OCI-LY1 (cell line): ENCODE measurements around the gene KRTAP20-3.

ENCODE experiments used
- H2AFZ ChIP-seq: fragments of 200-600 bp; sonication (generic), shearing (Covaris generic); 2 replicates; pipeline ENCODE4 v1.6.0; 2014; ENCODE audit warnings: antibody characterized with exemption, mild to moderate bottlenecking, low read length
- H3F3A ChIP-seq: fragments of 200-600 bp; sonication (generic), shearing (Covaris generic); 2 replicates; pipeline ENCODE4 v1.6.0; 2014; ENCODE audit warnings: mild to moderate bottlenecking, antibody characterized with exemption, low read length, moderate library complexity; ENCODE audit not compliant: insufficient read depth
- H3K27ac ChIP-seq: fragments of 200-600 bp; sonication (generic); 2 replicates; pipeline ENCODE4 v1.5.1; 2014; ENCODE audit warnings: low read length, mixed run types, mild to moderate bottlenecking, low read depth; ENCODE audit not compliant: poor library complexity, severe bottlenecking
- H3K27me3 ChIP-seq: fragments of 200-600 bp; sonication (generic); 2 replicates; pipeline ENCODE4 v1.6.0; 2014; ENCODE audit warnings: antibody characterized with exemption, mild to moderate bottlenecking, low read length, moderate library complexity; ENCODE audit not compliant: insufficient read depth
- H3K36me3 ChIP-seq: fragments of 200-600 bp; sonication (generic); 2 replicates; pipeline ENCODE4 v1.6.1; 2014; ENCODE audit warnings: mild to moderate bottlenecking, antibody characterized with exemption, low read length, moderate library complexity, mixed read lengths; ENCODE audit not compliant: insufficient read depth
- H3K4me1 ChIP-seq: fragments of 200-600 bp; sonication (generic); 2 replicates; pipeline ENCODE4 v1.5.1; 2014; ENCODE audit warnings: mild to moderate bottlenecking, low read length, moderate library complexity; ENCODE audit not compliant: insufficient read depth, severe bottlenecking
- H3K4me2 ChIP-seq: fragments of 200-600 bp; sonication (generic), shearing (Covaris generic); 2 replicates; pipeline ENCODE4 v1.6.1; 2014; ENCODE audit warnings: low read length
- H3K4me3 ChIP-seq: fragments of 200-600 bp; sonication (generic); 2 replicates; pipeline ENCODE4 v1.5.1; 2014; ENCODE audit warnings: low read length, low read depth, mild to moderate bottlenecking, mixed read lengths; ENCODE audit not compliant: poor library complexity, severe bottlenecking
- H3K79me2 ChIP-seq: fragments of 200-600 bp; shearing (Covaris generic); 2 replicates; pipeline ENCODE4 v1.6.1; 2016; ENCODE audit warnings: mixed run types, low read length, mixed read lengths; ENCODE audit not compliant: insufficient read depth
- H3K9ac ChIP-seq: fragments of 200-600 bp; sonication (generic), shearing (Covaris generic); 2 replicates; pipeline ENCODE4 v1.6.1; 2014; ENCODE audit warnings: mild to moderate bottlenecking, low read length, mixed read lengths
- H3K9me2 ChIP-seq: fragments of 200-600 bp; sonication (generic), shearing (Covaris generic); 2 replicates; pipeline ENCODE4 v1.6.1; 2014; ENCODE audit warnings: low read depth, mild to moderate bottlenecking, low read length, mixed read lengths
- H3K9me3 ChIP-seq: fragments of 200-600 bp; shearing (Covaris generic); 2 replicates; pipeline ENCODE4 v1.6.1; 2014; ENCODE audit warnings: low read length, mixed read lengths
- H4K20me1 ChIP-seq: fragments of 200-600 bp; sonication (generic), shearing (Covaris generic); 2 replicates; pipeline ENCODE4 v1.6.0; 2016; ENCODE audit warnings: mild to moderate bottlenecking, low read length; ENCODE audit not compliant: insufficient read depth
- EZH2 ChIP-seq: fragments of 200-600 bp; sonication (generic), shearing (Covaris generic); IDR thresholded peaks from 2 replicates; pipeline ENCODE4 v1.8.0; 2017; ENCODE audit warnings: borderline replicate concordance, mixed run types, mild to moderate bottlenecking, antibody characterized with exemption, low read length, moderate library complexity, mixed read lengths
- TF ChIP-seq, protein P1 (sequence below): fragments of 200-600 bp; sonication (generic), shearing (Covaris generic); IDR thresholded peaks from 2 replicates; pipeline ENCODE4 v1.5.1; 2017; ENCODE audit warnings: mild to moderate bottlenecking, antibody characterized with exemption, low read length, moderate library complexity, mixed read lengths

KRTAP20-3 gene

DNA sequence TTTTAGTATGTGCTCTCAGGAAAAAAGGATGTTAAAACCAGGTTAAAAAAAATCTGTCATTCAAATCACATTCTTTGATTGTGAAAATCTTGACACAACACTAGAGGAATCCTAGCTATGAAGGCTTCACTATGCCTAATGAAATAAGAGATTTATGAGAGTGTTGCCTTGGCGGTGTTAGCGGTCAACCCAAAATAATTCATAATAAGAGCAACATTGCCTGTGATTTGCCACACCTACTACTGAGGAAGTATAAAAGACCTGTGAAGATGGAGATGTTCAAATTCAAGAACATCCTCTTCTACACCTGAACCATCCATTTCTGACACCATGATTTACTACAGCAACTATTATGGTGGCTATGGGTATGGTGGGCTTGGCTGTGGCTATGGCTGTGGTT is 26.5 kb upstream of the KRTAP20-3 start, which contains the start of gene KRTAP20-1:
Gene KRTAP20-1 (plus strand): TSS at position 301 of the 400 bp plus-strand sequence. CDS start 30 bp downstream, at position 331.
- H4K20me1 ChIP-seq = no peaks in the 10 kb centered on the region
- no peak within 1 kb of the TSS for H3K27ac ChIP-seq
- no peak within 1 kb of the TSS for H2AFZ ChIP-seq
- no peaks in the 10 kb centered on the region for H3K27me3 ChIP-seq
- TF ChIP-seq, protein P1, sequence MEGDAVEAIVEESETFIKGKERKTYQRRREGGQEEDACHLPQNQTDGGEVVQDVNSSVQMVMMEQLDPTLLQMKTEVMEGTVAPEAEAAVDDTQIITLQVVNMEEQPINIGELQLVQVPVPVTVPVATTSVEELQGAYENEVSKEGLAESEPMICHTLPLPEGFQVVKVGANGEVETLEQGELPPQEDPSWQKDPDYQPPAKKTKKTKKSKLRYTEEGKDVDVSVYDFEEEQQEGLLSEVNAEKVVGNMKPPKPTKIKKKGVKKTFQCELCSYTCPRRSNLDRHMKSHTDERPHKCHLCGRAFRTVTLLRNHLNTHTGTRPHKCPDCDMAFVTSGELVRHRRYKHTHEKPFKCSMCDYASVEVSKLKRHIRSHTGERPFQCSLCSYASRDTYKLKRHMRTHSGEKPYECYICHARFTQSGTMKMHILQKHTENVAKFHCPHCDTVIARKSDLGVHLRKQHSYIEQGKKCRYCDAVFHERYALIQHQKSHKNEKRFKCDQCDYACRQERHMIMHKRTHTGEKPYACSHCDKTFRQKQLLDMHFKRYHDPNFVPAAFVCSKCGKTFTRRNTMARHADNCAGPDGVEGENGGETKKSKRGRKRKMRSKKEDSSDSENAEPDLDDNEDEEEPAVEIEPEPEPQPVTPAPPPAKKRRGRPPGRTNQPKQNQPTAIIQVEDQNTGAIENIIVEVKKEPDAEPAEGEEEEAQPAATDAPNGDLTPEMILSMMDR = no peak
- no peak for TF ChIP-seq EZH2
- H3K4me3 ChIP-seq = no peak within 1 kb of the TSS
- no peaks in the 10 kb centered on the region for H3K4me1 ChIP-seq
- H3K9me2 ChIP-seq = no peaks in the 10 kb centered on the region
- H3K9me3 ChIP-seq = no peaks in the 10 kb centered on the region
- no peaks in the 10 kb centered on the region for H3K36me3 ChIP-seq
- no peaks in the 10 kb centered on the region for H3F3A ChIP-seq
- H3K79me2 ChIP-seq = no peaks in the 10 kb centered on the region
- H3K4me2 ChIP-seq = no peak within 1 kb of the TSS
- H3K9ac ChIP-seq = no peak within 1 kb of the TSS

DNA sequence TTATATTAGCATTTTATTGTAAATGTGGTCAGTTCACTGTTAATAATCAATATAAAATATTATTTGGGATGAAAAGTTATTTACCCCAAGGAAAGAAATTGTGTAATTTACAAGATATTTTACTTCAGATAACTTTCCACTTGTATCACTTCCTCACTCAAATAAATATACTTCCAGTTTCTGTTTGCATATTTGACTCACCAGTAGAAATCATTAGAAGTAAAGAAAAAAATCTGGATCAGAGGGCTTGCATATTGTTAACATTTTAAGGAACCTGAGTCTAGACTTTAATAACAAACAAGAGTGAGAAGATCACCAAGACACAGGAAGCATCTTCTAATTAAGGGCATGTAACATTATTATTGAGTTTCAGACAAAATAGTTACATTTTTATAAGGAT is 22.6 kb upstream of the KRTAP20-3 start:
- Histone ChIP-seq H3K79me2 (no peaks in the 10 kb centered on the region), H3K27ac (no peak overlapping the region), H3K27me3 (no peaks in the 10 kb centered on the region), H3K4me1 (no peaks in the 10 kb centered on the region), H3K9ac (no peak overlapping the region), H4K20me1 (no peaks in the 10 kb centered on the region), H3F3A (no peaks in the 10 kb centered on the region), H3K4me2 (no peak overlapping the region), H3K9me2 (no peaks in the 10 kb centered on the region), H3K9me3 (no peaks in the 10 kb centered on the region), H3K4me3 (no peak overlapping the region), H2AFZ (no peak overlapping the region), H3K36me3 (no peaks in the 10 kb centered on the region)
- no peak for TF ChIP-seq EZH2
- TF ChIP-seq, protein P1 = no peak

DNA sequence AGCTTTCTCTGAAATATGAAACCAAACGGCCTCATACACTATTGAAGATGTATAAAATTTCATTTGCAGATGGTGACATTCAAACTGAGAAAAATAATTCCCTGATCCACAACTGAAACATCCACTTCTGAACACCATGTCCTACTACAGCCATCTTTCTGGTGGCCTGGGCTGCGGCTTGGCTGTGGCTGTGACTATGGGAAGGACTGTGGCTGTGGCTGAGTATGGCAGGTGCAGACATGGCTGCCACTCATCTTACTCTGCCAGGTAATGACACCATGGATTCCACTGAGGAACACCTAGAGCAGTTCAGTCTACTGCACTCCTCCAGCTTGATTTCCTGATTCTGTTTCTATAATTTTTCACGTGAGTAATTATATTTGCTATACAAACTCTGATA is 22.1 kb upstream of the KRTAP20-3 start, which contains the start of gene KRTAP20-4:
Gene KRTAP20-4 (plus strand): TSS at position 106 of the 400 bp plus-strand sequence.
- Histone ChIP-seq H3K79me2 (no peaks in the 10 kb centered on the region), H3K4me1 (no peaks in the 10 kb centered on the region), H3K9me2 (no peaks in the 10 kb centered on the region), H3K27me3 (no peaks in the 10 kb centered on the region), H3K36me3 (no peaks in the 10 kb centered on the region), H3K4me2 (no peak within 1 kb of the TSS), H4K20me1 (no peaks in the 10 kb centered on the region), H3K4me3 (no peak within 1 kb of the TSS), H2AFZ (no peak within 1 kb of the TSS), H3K27ac (no peak within 1 kb of the TSS), H3K9ac (no peak within 1 kb of the TSS), H3F3A (no peaks in the 10 kb centered on the region), H3K9me3 (no peaks in the 10 kb centered on the region)
- TF ChIP-seq EZH2 = no peak
- TF ChIP-seq, protein P1 = no peak
